OCI-LY3 (cell line): ENCODE data around the gene SYNCRIP.

Experiments
- EZH2phosphoT487 ChIP-seq: fragments of 200-600 bp; shearing (Covaris generic); IDR thresholded peaks from 2 replicates; pipeline ENCODE4 v1.6.1; 2018; ENCODE audit warnings: antibody characterized with exemption, mixed run types, low read depth
- TF ChIP-seq, protein P1 (sequence below): fragments of 200-600, 300-600 bp; sonication (generic); IDR thresholded peaks from 2 replicates; pipeline ENCODE4 v1.5.1; 2014; ENCODE audit warnings: antibody characterized with exemption, low read length, low read depth

- TF ChIP-seq, protein P1, sequence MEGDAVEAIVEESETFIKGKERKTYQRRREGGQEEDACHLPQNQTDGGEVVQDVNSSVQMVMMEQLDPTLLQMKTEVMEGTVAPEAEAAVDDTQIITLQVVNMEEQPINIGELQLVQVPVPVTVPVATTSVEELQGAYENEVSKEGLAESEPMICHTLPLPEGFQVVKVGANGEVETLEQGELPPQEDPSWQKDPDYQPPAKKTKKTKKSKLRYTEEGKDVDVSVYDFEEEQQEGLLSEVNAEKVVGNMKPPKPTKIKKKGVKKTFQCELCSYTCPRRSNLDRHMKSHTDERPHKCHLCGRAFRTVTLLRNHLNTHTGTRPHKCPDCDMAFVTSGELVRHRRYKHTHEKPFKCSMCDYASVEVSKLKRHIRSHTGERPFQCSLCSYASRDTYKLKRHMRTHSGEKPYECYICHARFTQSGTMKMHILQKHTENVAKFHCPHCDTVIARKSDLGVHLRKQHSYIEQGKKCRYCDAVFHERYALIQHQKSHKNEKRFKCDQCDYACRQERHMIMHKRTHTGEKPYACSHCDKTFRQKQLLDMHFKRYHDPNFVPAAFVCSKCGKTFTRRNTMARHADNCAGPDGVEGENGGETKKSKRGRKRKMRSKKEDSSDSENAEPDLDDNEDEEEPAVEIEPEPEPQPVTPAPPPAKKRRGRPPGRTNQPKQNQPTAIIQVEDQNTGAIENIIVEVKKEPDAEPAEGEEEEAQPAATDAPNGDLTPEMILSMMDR: no peak
- no peak for TF ChIP-seq EZH2phosphoT487
Observed at GRCh38 chr6:85637579-85637978, 5.1 kb downstream of the SYNCRIP start.
